ENCODE measurements around the gene CUBN.
A peak's percentile ranks its signal among the peaks of the same experiment; 100 is the strongest.
"Not testable (repeated sequence)": the region's sequence is repeated elsewhere in the genome, so short reads cannot be mapped to it uniquely, and the experiment has no call there.

Gene CUBN

DNA sequence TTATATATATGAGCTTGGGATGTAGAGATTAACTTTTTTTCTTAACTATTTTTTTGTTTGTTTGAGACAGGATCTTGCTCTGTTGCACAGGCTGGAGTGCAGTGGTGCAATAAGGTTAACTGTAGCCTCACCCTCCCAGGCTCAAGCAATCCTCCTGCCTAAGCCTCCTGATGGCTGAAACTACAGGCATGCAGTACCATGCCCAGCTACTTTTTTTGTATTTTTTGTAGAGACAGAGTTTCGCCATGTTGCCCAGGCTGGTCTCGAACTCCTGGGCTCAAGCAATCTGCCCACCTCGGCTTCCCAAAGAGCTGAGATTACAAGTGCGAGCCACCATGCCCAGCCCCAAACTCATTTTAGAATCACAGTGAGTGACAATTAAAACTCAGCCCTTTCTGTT, 105.2 kb downstream of the CUBN start:
- no peak overlapping the region for H3K4me3 ChIP-seq (ENCODE audit: low read depth, low read length)
- TF ChIP-seq CTCF (IDR thresholded peaks at IDR 0.05; ENCODE audit: insufficient read depth, low read depth, low read length, missing control alignments): no peak
- DNase-seq (ENCODE audit: low read depth): no peak

DNA sequence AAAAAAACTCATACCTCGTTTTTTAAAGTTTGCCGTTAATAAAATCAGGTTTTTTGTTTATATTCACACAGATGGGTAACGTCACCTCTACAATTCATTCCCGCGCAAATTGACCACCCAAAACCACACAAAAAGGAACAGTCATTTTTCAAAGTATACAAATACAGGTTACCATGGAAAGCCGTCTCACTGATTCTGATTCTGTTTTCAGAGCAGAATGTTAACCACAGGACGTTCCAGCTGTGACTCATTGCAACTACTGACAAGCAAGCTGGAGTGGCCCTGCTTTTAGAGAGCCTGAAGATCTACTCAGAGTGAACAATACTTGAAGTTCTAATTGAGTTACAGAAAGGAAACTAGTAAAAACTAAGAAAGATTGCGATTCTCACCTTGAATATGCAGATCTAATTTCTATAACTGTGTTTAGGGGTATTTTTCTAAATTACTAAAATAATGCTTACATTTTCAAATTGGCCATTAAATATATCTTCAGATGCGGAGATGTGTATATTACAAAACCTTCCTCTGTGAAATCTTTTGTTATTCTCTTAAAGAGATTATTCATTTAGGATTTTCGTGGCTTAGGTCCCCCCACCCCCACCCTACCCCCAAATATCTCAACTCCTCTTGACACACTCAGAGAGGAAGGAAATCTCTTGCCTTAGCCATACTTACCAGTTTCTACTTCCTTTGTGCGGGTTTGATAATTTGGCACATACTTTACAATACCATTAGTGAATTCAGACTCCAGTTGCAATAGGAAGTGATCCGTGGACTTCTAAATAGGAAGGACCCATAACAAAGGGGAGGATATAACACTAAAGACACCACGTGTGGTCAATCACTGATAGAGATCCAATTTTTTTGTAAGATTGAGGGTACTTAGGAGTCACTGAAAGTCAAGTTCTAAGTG, 106.0 kb downstream of the CUBN start:
- H3K4me3 ChIP-seq (ENCODE audit: low read depth, low read length): no peak overlapping the region
- peak; percentile 92 for DNase-seq (ENCODE audit: low read depth)
- TF ChIP-seq CTCF (IDR thresholded peaks at IDR 0.05; ENCODE audit: insufficient read depth, low read depth, low read length, missing control alignments): no peak

GRCh38 chr10:17022896-17023295, 106.7 kb downstream of the CUBN start:
- no peak for DNase-seq (ENCODE audit: low read depth)
- H3K4me3 ChIP-seq (ENCODE audit: low read depth, low read length): no peak overlapping the region

GRCh38 chr10:17022466-17022825, 107.2 kb downstream of the CUBN start:
- DNase-seq (ENCODE audit: low read depth): no peak

More at GRCh38 chr10:17022896-17023295, 106.7 kb downstream of the CUBN start:
- TF ChIP-seq CTCF (IDR thresholded peaks at IDR 0.05; ENCODE audit: insufficient read depth, low read depth, low read length, missing control alignments): no peak

GRCh38 chr10:17021656-17022465, 107.8 kb downstream of the CUBN start:
- DNase-seq (ENCODE audit: low read depth): no peak
- H3K4me3 ChIP-seq (ENCODE audit: low read depth, low read length): no peak overlapping the region
- TF ChIP-seq CTCF (IDR thresholded peaks at IDR 0.05; ENCODE audit: insufficient read depth, low read depth, low read length, missing control alignments): no peak

More at GRCh38 chr10:17022466-17022825, 107.2 kb downstream of the CUBN start:
- no peak for TF ChIP-seq CTCF (IDR thresholded peaks at IDR 0.05; ENCODE audit: insufficient read depth, low read depth, low read length, missing control alignments)
- H3K4me3 ChIP-seq (ENCODE audit: low read depth, low read length): no peak overlapping the region

DNA sequence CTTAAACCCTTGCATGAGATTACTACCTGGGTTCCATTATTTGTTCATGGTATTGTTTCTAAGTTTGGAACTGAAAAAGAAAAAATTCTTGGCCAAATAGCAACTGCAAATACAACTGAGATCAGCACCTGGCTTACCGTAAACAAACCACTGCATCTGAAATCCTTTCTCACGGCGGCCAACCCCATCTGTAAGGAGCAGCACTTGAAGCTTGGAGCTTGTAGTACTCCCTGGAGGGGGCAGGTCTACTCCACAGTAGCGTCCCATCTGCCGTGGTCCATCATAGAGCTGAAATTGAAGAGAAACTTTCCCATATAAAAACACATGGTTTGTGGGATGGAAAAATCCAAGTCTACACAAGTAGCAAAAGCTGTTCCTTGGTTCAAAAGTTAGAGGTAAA, 109.9 kb downstream of the CUBN start:
- no peak overlapping the region for H3K4me3 ChIP-seq (ENCODE audit: low read depth, low read length)
- no peak for DNase-seq (ENCODE audit: low read depth)
- TF ChIP-seq CTCF (IDR thresholded peaks at IDR 0.05; ENCODE audit: insufficient read depth, low read depth, low read length, missing control alignments): no peak

DNA sequence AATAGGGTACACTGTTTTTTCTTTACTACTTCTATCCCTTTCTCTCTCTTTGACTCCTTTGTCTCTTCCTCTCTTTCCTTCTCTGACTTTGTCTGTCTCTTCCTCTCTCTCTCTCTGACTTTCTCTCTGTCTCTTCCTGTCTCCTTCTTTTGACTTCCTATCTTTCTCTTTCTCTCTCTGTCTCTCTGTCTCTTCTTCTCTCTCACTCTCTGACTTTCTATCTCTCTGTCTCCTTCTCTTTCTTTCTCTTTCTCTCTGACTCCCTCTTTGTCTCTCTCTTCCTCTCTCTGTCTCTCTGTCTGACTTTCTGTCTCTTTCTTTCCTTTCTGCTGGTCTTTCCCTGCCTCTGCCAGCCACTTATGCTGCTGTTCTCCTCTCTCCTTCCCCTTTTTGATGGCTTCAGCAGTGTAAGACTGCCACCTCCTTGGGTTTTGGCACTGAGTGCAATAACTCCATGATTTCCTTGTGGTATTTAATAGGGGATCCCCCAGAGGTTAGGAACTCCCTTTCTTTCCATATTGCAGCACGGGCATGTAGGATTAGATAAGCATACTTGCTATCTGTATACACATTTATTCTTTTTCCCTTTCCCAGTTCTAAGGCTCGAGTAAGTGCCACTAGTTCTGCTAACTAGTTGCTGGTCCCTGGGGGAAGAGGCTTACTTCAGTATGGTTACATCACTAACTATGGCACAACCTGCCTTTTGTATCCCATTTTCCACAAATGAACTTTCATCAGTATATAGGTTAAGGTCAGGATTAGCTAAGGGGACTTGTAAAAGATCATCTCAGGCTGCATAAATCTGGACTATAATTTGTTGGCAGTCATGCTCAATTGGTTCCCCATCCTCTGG, 116.3 kb downstream of the CUBN start:
- not testable (repeated sequence) for H3K4me3 ChIP-seq (ENCODE audit: low read depth, low read length)

DNA sequence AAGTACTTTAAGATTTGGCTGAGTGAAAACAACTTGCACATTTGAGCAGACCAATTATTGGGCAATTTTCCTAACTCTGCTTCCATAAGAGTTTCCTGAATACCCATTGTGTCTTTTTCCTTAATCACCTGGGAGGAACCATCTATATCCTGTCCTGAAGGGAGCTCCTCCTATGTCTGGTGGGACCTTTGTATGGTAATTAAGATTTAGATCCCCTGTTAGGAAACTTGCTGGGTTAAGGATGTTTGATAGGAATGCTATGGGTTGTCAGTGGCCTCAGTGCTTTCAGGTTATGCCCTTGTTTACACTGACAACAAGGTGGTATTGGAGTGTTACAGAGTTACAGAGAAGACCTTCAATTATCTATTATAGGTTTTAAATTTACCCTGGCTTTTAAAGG, 116.9 kb downstream of the CUBN start:
- H3K4me3 ChIP-seq (ENCODE audit: low read depth, low read length); DNase-seq (ENCODE audit: low read depth): not testable (repeated sequence)

More for the DNA sequence above, 116.3 kb downstream of the CUBN start:
- DNase-seq (ENCODE audit: low read depth): not testable (repeated sequence)
